Right cardiac atrium (tissue), 5 donors: Measurements from ENCODE around the gene PPP1R15A. TPM values are rescaled to one million over a fixed set of nuclear protein-coding genes. Genes with fewer than 3 reads are reported as not detected.

Experiments used
- ATAC-seq, 2 donors: fragments of 200-7000 bp; cut with Tn5 transposase; one replicate each; pipeline versions ENCODE4 v1.8.0 to v1.9.1; 2020; ENCODE audit warnings: moderate library complexity in 2 of 2, mild to moderate bottlenecking in 1 of 2
- DNase-seq, 3 donors: peaks; one replicate each; pipeline ENCODE4 v3.0.0-alpha.2; 2020
- H3K27ac ChIP-seq: one replicate; pipeline ENCODE4 v1.5.1; 2013; ENCODE audit warnings: mild to moderate bottlenecking, low read length, control low read depth, moderate library complexity
- H3K27me3 ChIP-seq: one replicate; pipeline ENCODE4 v1.6.1; 2013; ENCODE audit not compliant: control insufficient read depth, insufficient read depth
- H3K4me1 ChIP-seq: one replicate; pipeline ENCODE4 v1.6.1; 2013; ENCODE audit warnings: low read length; ENCODE audit not compliant: control insufficient read depth, insufficient read depth
- H3K4me3 ChIP-seq: one replicate; pipeline ENCODE4 v1.5.1; 2013; ENCODE audit warnings: low read length, control low read depth
- H3K9me3 ChIP-seq: one replicate; pipeline ENCODE4 v1.6.1; 2013; ENCODE audit warnings: low read length; ENCODE audit not compliant: control insufficient read depth
- WGBS: extraction: QIAGEN DNeasy Blood & Tissue Kit; methylation state at CpG from one replicate; pipeline ENCODE4 v1.1.7; 2013; 5-methylcytosine and 5-hydroxymethylcytosine counted together
- intact Hi-C, 4 donors: fragments of 100-400 bp; cut with DNase I; formaldehyde crosslinking; loops; one replicate each; pipeline versions ENCODE4 v1.11.0 to v1.14.0; 2022 to 2023
- long read RNA-seq, 4 donors: library from polyadenylated mRNA; unstranded; transcript quantifications; one replicate each; pipeline ENCODE4 v2.0.0, GENCODE V29; 2020 to 2021
- polyA plus RNA-seq: library from polyadenylated mRNA; stranded (reverse); fragments of 200-250 nt; gene quantifications from one replicate; pipeline ENCODE4 v1.2.3, GENCODE V29; 2013
- total RNA-seq, 4 donors: library from RNA; stranded (reverse); fragmentation: NEBNext Ultra II Directional; extraction: Animal tissue kit (Norgen Biotek cat#: 25700); gene quantifications; one replicate each; pipeline ENCODE4 v1.2.1, GENCODE V29; 2021
- donor health status: healthy with polysubstance abuse.
- donor health status: DM: no; HTN: yes; CAD: no.
- donor health status: DM: no; HTN: no; CAD: no.
- donor health status: DM: no; HTN: yes; CAD: no; lungs with severe emphysema.
- donor health status: DM: yes; HTN: yes; CAD: no.

PPP1R15A gene
- total RNA-seq (10 to 100 TPM; 60.8 to 80.2 (median 70.9) TPM), polyA plus RNA-seq (156 TPM)
- long read RNA-seq, donor 1, transcript PPP1R15A-201 (3 exons, 2,378 nt) = major isoform, 524 of 604 reads
- long read RNA-seq, donor 1, partial matches to known transcripts = 73 of 604 reads
- long read RNA-seq, donor 1, other reads (novel, unspliced or antisense) = 4 of 604 reads
- long read RNA-seq, donor 2, transcript PPP1R15A-201 (3 exons, 2,378 nt) = major isoform, 233 of 256 reads
- long read RNA-seq, donor 2, partial matches to known transcripts = 18 of 256 reads
- long read RNA-seq, donor 2, other reads (novel, unspliced or antisense) = 2 of 256 reads
- long read RNA-seq, donor 3, transcript PPP1R15A-201 (3 exons, 2,378 nt) = major isoform, 1,641 of 1,798 reads
- long read RNA-seq, donor 3, partial matches to known transcripts = 131 of 1,798 reads
- long read RNA-seq, donor 3, other reads (novel, unspliced or antisense) = 25 of 1,798 reads
- long read RNA-seq, donor 4, transcript PPP1R15A-201 (3 exons, 2,378 nt) = major isoform, 228 of 248 reads
- long read RNA-seq, donor 4, partial matches to known transcripts = 15 of 248 reads
- long read RNA-seq, donor 4, other reads (novel, unspliced or antisense) = 5 of 248 reads

- intact Hi-C loops = loop anchor here in 1 of 4 donors (10.0 kb wide), 1 partner anchor 92 kb away; the partner anchor contains the start of gene FTL
These were observed at the start of gene PPP1R15A for GRCh38 chr19:48872182-48872883. PPP1R15A (plus strand) TSS chr19:48872421; CDS start chr19:48873234, 813 bp downstream.

GRCh38 chr19:48822514-48822913 lies 49.7 kb upstream of the PPP1R15A start:
- 98% methylated on average over 2 of the region's 2 CpGs for WGBS
- Histone ChIP-seq H3K27ac (no peak overlapping the region), H3K9me3 (no peaks in the 10 kb centered on the region), H3K27me3 (no peaks in the 10 kb centered on the region), H3K4me1 (peaks cover 2% of the 10 kb centered on the region), H3K4me3 (no peak overlapping the region)
- ATAC-seq = no peak
- intact Hi-C loops = no loop called here
- no peak for DNase-seq

More at GRCh38 chr19:48872182-48872883, at the start of gene PPP1R15A:
- Histone ChIP-seq H3K4me1 (no peaks in the 10 kb centered on the region), H3K27ac (peak within 1 kb of the TSS; percentile 98), H3K4me3 (peak within 1 kb of the TSS; percentile 71), H3K27me3 (no peaks in the 10 kb centered on the region), H3K9me3 (no peaks in the 10 kb centered on the region)
- WGBS = under 1% methylated on average over 53 of the region's 53 CpGs
- DNase-seq (peak; percentile 97 to 99 (median 99)), ATAC-seq (peak; percentile 72 to 80)

GRCh38 chr19:48826606-48827020 lies 45.6 kb upstream of the PPP1R15A start:
- no peak overlapping the region for H3K4me3 ChIP-seq
- no peaks in the 10 kb centered on the region for H3K9me3 ChIP-seq
- H3K27ac ChIP-seq = no peak overlapping the region
- 80% methylated on average over 8 of the region's 8 CpGs for WGBS
- H3K4me1 ChIP-seq = no peaks in the 10 kb centered on the region
- no peak for DNase-seq
- no peak for ATAC-seq
- intact Hi-C loops = no loop called here
- no peaks in the 10 kb centered on the region for H3K27me3 ChIP-seq

GRCh38 chr19:48830088-48830487 lies 42.1 kb upstream of the PPP1R15A start:
- H3K4me1 ChIP-seq = no peaks in the 10 kb centered on the region
- no peak overlapping the region for H3K4me3 ChIP-seq
- H3K27me3 ChIP-seq = no peaks in the 10 kb centered on the region
- WGBS = 59% methylated on average over 9 of the region's 9 CpGs
- H3K27ac ChIP-seq = no peak overlapping the region
- DNase-seq = no peak
- no peaks in the 10 kb centered on the region for H3K9me3 ChIP-seq
- intact Hi-C loops = loop anchor here in 2 of 4 donors (10.0 kb wide), 1 partner anchor 185 kb away; the partner anchor contains the start of gene CA11 (in 2 of the 2)
- ATAC-seq = no peak

DNA sequence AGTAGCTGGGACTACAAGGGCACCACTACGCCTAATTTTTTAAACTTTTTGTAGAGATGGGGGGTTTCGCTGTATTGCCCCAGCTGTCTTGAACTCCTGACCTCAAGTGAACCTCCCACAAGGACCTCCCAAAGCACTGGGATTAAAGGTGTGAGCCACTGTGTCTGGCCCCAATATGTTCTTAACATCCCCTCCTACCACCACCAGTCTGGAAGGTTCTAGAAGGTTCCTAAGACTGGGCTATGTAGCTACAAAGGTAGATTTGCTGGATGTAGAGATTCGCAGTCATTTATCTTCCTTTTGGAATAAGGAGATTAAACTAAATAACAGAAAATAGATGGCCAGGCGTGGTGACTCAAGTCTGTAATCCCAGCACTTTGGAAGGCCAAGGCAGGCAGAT lies 41.3 kb upstream of the PPP1R15A start:
- Histone ChIP-seq H3K27ac (no peak overlapping the region), H3K27me3 (no peaks in the 10 kb centered on the region), H3K9me3 (no peaks in the 10 kb centered on the region), H3K4me1 (no peaks in the 10 kb centered on the region), H3K4me3 (no peak overlapping the region)
- WGBS = 94% methylated on average over 4 of the region's 4 CpGs
- intact Hi-C loops = loop anchor here in 2 of 4 donors (10.0 kb wide), 1 partner anchor 186 kb away; the partner anchor contains the start of gene CA11 (in 2 of the 2)
- ATAC-seq = no peak
- no peak for DNase-seq

DNA sequence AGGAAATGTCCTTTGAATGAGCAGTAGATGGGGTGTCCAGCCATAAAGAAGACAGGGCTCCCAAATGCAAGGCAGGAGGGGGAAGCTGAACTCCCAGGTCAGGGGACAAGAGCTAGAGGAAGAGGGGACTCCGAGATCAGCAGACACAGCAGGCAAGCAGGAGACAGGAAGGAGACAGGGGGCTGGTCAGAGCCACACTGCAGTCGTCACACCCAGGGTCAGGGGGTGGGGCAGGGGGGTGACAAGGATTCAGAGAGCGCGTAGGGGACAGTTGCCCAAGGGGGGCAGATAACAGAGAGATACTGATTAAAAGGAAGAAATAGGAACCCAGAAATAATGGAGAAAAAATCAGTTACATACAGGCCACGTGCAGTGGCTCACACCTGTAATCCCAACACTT lies 39.2 kb upstream of the PPP1R15A start:
- Histone ChIP-seq H3K9me3 (no peaks in the 10 kb centered on the region), H3K4me1 (no peaks in the 10 kb centered on the region), H3K27ac (no peak overlapping the region), H3K4me3 (no peak overlapping the region), H3K27me3 (no peaks in the 10 kb centered on the region)
- DNase-seq = no peak
- 63% methylated on average over 5 of the region's 5 CpGs for WGBS
- no peak for ATAC-seq
- intact Hi-C loops = loop anchor here in 2 of 4 donors (10.0 kb wide), 1 partner anchor 188 kb away; the partner anchor contains the start of gene CA11 (in 2 of the 2)

GRCh38 chr19:48833977-48834376 lies 38.2 kb upstream of the PPP1R15A start:
- WGBS = 76% methylated on average over 5 of the region's 5 CpGs
- no peak overlapping the region for H3K4me3 ChIP-seq
- H3K9me3 ChIP-seq = no peaks in the 10 kb centered on the region
- no peak overlapping the region for H3K27ac ChIP-seq
- H3K4me1 ChIP-seq = no peaks in the 10 kb centered on the region
- no peak for ATAC-seq
- intact Hi-C loops = loop anchor here in 2 of 4 donors (10.0 kb wide), 1 partner anchor 189 kb away; the partner anchor contains the start of gene CA11 (in 2 of the 2)
- H3K27me3 ChIP-seq = no peaks in the 10 kb centered on the region
- DNase-seq = no peak

GRCh38 chr19:48835734-48836088 lies 36.5 kb upstream of the PPP1R15A start:
- intact Hi-C loops = loop anchor here (2.0 to 10.0 kb wide), 4 partner anchors 38 to 191 kb away; partner anchors contain the start of gene CA11 (in 3 of the 4)
- Histone ChIP-seq H3K4me1 (no peaks in the 10 kb centered on the region), H3K9me3 (no peaks in the 10 kb centered on the region), H3K4me3 (peak overlapping the region; percentile 37), H3K27me3 (no peaks in the 10 kb centered on the region), H3K27ac (no peak overlapping the region)
- 6% methylated on average over 12 of the region's 12 CpGs for WGBS
- DNase-seq = peak; percentile 91 to 98 (median 96)
- ATAC-seq = peak; percentile 90 to 91

GRCh38 chr19:48836089-48837017 lies 35.9 kb upstream of the PPP1R15A start, which contains the start of gene HSD17B14:
HSD17B14 (minus strand) TSS chr19:48836491; CDS start chr19:48836411, 80 bp downstream.
- DNase-seq (peak; percentile 35 to 79 (median 78)), ATAC-seq (peak; percentile 30 to 49)
- 10% methylated on average over 35 of the region's 35 CpGs for WGBS
- Histone ChIP-seq H3K27ac (peak within 1 kb of the TSS; percentile 2), H3K9me3 (no peaks in the 10 kb centered on the region), H3K4me3 (peak within 1 kb of the TSS; percentile 37), H3K27me3 (no peaks in the 10 kb centered on the region), H3K4me1 (no peaks in the 10 kb centered on the region)
- intact Hi-C loops = loop anchor here (2.0 to 10.0 kb wide), 4 partner anchors 39 to 192 kb away; partner anchors contain the start of gene CA11 (in 3 of the 4)
